Prostate gland (tissue), 2 donors: ENCODE results near the gene KCNJ12. TPM values are rescaled to one million over a fixed set of nuclear protein-coding genes. Genes with fewer than 3 reads are reported as not detected.
"Not testable (repeated sequence)": the region's sequence is repeated elsewhere in the genome, so short reads cannot be mapped to it uniquely, and the experiment has no call there.

Experiments
- DNase-seq: peaks from one replicate; pipeline ENCODE4 v3.0.0-alpha.2; 2019; ENCODE audit warnings: low spot score
- H3K27ac ChIP-seq, 2 donors: fragments of 200-600 bp; sonication (generic); 2 replicates each; pipeline ENCODE4 v1.5.1; 2017 to 2019
- H3K27me3 ChIP-seq: fragments of 200-600 bp; sonication (generic); replicated peaks from 2 replicates; pipeline ENCODE4 v1.5.1; 2019; ENCODE audit not compliant: insufficient read depth
- H3K36me3 ChIP-seq, 2 donors: fragments of 200-600 bp; sonication (generic); 1 replicate in 1 of 2; 2 replicates in 1 of 2; pipeline versions ENCODE4 v1.5.1 to v1.8.1; 2017 to 2019
- H3K4me1 ChIP-seq: fragments of 200-600 bp; sonication (generic); replicated peaks from 2 replicates; pipeline ENCODE4 v1.5.1; 2019
- H3K4me3 ChIP-seq, 2 donors: fragments of 200-600 bp; sonication (generic); 2 replicates each; pipeline ENCODE4 v1.5.1; 2017 to 2019
- H3K9me3 ChIP-seq: fragments of 200-600 bp; sonication (generic); 2 replicates; pipeline ENCODE4 v1.5.1; 2017
- POLR2A ChIP-seq: fragments of 450-650 bp; IDR thresholded peaks from one replicate; pipeline ENCODE4 v1.6.1; 2016; ENCODE audit warnings: antibody characterized with exemption, mild to moderate bottlenecking
- POLR2AphosphoS5 ChIP-seq: sonication (generic); formaldehyde crosslinking; IDR thresholded peaks from one replicate; pipeline ENCODE4 v1.6.1; 2017; ENCODE audit warnings: antibody characterized with exemption
- WGBS: methylation state at CpG from one replicate; pipeline ENCODE4 v1.1.5; 2018; 5-methylcytosine and 5-hydroxymethylcytosine counted together
- intact Hi-C: fragments of 100-400 bp; cut with DNase I; formaldehyde crosslinking; loops from one replicate; pipeline ENCODE4 v1.14.2; 2022
- total RNA-seq, 2 donors: library from RNA; depleted of rRNA; stranded (reverse); fragments of >200 nt; gene quantifications; one replicate each; pipeline ENCODE4 v1.1.0, GENCODE V29; 2016
- TF ChIP-seq, protein P1 (sequence below), 4 experiments: fragments of 200-600 bp in 2 of 4; fragments of 450-650 bp in 2 of 4; sonication (generic) in 2 of 4; IDR thresholded peaks; 1 replicate in 3 of 4; 2 replicates in 1 of 4; pipeline ENCODE4 v1.5.1; 2016 to 2019; ENCODE audit warnings: antibody characterized with exemption in 4 of 4, mild to moderate bottlenecking in 2 of 4, moderate library complexity in 2 of 4

KCNJ12 gene
- total RNA-seq, 2 donors from 2014 or later, result 0.32 to 3.8 TPM

GRCh38 chr17:21417349-21417748, 41.2 kb downstream of the KCNJ12 start:
- 65% methylated on average over 10 of the region's 10 CpGs for WGBS
- not testable (repeated sequence) for H3K27me3 ChIP-seq, DNase-seq, H3K4me3 ChIP-seq, H3K9me3 ChIP-seq, H3K4me1 ChIP-seq, H3K27ac ChIP-seq, H3K36me3 ChIP-seq
- intact Hi-C loops, result loop anchor here (10.0 kb wide), 1 partner anchor 53 kb away; no protein-coding TSS in a partner anchor

DNA sequence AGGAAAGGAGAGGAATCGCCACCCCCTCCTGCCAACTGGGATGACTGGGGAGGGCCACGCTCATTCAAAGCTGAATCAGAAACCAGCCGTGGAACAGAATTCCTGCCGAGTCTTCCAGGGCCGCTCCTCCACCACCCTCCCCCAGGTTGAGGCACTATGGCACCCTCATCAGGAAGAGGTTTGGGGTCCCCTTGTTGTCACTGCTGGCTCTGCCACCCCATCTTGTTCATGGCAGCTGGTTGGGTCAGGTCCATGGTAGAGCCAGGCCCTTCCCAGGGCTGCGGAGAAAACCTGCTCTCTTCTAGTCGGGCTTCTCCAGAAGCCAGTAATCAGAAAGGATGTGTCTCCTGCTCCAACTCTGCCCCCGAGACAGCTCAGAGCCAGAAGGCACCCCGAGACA, 41.8 kb downstream of the KCNJ12 start:
- no peaks in the 10 kb centered on the region for H3K36me3 ChIP-seq

GRCh38 chr17:21418446-21419298, 42.5 kb downstream of the KCNJ12 start:
- WGBS, result 88% methylated on average over 21 of the region's 21 CpGs
- TF ChIP-seq, protein P1, sequence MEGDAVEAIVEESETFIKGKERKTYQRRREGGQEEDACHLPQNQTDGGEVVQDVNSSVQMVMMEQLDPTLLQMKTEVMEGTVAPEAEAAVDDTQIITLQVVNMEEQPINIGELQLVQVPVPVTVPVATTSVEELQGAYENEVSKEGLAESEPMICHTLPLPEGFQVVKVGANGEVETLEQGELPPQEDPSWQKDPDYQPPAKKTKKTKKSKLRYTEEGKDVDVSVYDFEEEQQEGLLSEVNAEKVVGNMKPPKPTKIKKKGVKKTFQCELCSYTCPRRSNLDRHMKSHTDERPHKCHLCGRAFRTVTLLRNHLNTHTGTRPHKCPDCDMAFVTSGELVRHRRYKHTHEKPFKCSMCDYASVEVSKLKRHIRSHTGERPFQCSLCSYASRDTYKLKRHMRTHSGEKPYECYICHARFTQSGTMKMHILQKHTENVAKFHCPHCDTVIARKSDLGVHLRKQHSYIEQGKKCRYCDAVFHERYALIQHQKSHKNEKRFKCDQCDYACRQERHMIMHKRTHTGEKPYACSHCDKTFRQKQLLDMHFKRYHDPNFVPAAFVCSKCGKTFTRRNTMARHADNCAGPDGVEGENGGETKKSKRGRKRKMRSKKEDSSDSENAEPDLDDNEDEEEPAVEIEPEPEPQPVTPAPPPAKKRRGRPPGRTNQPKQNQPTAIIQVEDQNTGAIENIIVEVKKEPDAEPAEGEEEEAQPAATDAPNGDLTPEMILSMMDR (IDR thresholded peaks at IDR 0.05), result no peak
- TF ChIP-seq POLR2A, result no peak
- TF ChIP-seq POLR2AphosphoS5, result no peak

More for the DNA sequence above, 41.8 kb downstream of the KCNJ12 start:
- TF ChIP-seq POLR2A, result no peak
- TF ChIP-seq, protein P1 (IDR thresholded peaks at IDR 0.05), result no peak
- no peak for TF ChIP-seq POLR2AphosphoS5
- H3K9me3 ChIP-seq, result no peaks in the 10 kb centered on the region
- no peaks in the 10 kb centered on the region for H3K4me1 ChIP-seq
- no peak overlapping the region for H3K27ac ChIP-seq
- no peak overlapping the region for H3K4me3 ChIP-seq
- no peaks in the 10 kb centered on the region for H3K27me3 ChIP-seq
- WGBS, result 96% methylated on average over 9 of the region's 9 CpGs
- no peak for DNase-seq
- intact Hi-C loops, result loop anchor here (10.0 kb wide), 1 partner anchor 53 kb away; no protein-coding TSS in a partner anchor

GRCh38 chr17:21419299-21420239, 43.4 kb downstream of the KCNJ12 start:
- Histone ChIP-seq H3K27me3 (no peaks in the 10 kb centered on the region), H3K36me3 (no peaks in the 10 kb centered on the region), H3K9me3 (no peaks in the 10 kb centered on the region), H3K4me3 (no peak overlapping the region), H3K4me1 (no peaks in the 10 kb centered on the region), H3K27ac (no peak overlapping the region)
- no peak for DNase-seq
- intact Hi-C loops, result loop anchor here (10.0 kb wide), 1 partner anchor 55 kb away; no protein-coding TSS in a partner anchor
- TF ChIP-seq POLR2AphosphoS5 (no peak), POLR2A (no peak)
- TF ChIP-seq, protein P1 (IDR thresholded peaks at IDR 0.05), result no peak
- WGBS, result 75% methylated on average over 25 of the region's 25 CpGs

More at GRCh38 chr17:21418446-21419298, 42.5 kb downstream of the KCNJ12 start:
- H3K9me3 ChIP-seq, result no peaks in the 10 kb centered on the region
- no peak overlapping the region for H3K27ac ChIP-seq
- no peaks in the 10 kb centered on the region for H3K27me3 ChIP-seq
- DNase-seq, result no peak
- no peaks in the 10 kb centered on the region for H3K4me1 ChIP-seq
- no peaks in the 10 kb centered on the region for H3K36me3 ChIP-seq
- H3K4me3 ChIP-seq, result no peak overlapping the region
- intact Hi-C loops, result loop anchor here (10.0 kb wide), 1 partner anchor 54 kb away; no protein-coding TSS in a partner anchor

DNA sequence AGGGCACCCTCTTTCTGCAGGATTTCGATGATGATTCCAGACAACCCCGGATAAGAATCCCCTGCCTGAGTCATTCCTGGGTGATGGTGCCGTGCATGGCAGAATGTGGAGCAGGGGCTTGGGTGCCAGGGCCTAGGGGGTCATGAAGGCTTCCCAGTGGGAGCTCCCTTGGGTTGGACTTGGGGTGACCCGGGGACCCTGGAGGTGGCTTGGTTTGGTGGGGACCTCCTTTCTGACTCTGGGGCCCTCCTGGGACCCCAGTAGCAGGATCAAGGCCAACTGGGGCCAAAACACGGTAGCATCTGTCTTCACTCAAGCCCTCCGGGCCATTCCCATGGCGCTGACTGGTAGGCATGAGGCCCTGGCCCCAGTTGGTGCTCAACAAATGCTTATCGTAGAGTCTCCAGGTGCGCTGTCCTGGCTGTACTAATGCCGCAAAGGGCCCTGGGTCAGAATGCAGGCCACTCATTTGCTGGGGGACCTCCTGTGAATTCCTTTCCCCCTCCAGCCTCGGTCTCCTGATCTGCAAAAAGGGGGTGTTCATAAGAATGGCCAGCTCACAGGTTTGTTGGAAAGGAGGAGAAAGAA, 44.4 kb downstream of the KCNJ12 start:
- intact Hi-C loops, result not testable (repeated sequence)

DNA sequence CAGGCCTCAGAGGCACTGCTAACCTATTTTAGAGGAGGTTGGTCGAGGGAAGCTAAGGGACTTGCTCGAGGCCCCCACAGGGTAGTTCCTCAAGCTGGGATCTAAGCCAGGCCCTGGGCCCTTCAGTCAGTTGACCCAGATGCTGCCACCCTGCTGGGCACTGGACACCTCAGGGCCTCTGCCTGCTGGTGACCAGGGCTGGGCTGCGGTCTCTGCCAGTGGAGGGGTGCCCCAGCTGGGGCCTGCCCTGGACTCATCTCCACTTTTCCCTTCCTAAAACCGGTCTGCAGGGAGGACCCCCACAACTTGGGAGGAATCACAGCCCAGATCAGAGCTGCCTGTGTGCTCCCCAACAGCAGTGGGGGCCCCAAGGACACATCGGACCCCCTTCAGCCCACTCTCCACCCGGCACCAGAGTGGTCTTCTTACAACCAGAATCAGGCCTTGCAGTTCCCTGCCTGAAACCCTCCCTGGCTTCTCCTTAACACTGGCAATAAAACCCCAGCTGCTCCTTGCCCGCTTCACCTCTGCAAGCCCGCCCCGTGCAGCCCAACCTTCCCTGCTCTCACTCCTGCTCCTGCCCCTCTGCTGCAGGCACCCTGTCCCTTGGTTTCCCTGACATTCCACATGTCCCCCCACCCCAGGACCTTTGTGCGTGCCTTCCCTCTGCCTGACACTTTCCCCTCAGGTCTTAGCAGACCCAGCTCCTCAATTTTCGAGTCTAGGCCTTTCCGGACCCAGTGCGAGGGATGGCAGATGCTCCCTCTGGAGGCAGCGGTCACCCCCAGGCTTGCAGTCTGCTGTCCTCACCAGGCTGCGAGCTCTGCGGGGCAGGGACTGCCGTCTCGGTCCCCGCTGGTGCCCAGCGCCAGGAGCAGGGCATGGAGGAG, 45.5 kb downstream of the KCNJ12 start:
- WGBS, result 87% methylated on average over 20 of the region's 20 CpGs
- H3K9me3 ChIP-seq, DNase-seq, intact Hi-C loops, H3K4me1 ChIP-seq, H3K36me3 ChIP-seq, H3K27ac ChIP-seq, H3K27me3 ChIP-seq, H3K4me3 ChIP-seq: not testable (repeated sequence)

More for the DNA sequence above, 44.4 kb downstream of the KCNJ12 start:
- WGBS, result 82% methylated on average over 11 of the region's 11 CpGs
- not testable (repeated sequence) for H3K27ac ChIP-seq, H3K27me3 ChIP-seq, H3K4me3 ChIP-seq, DNase-seq, H3K9me3 ChIP-seq, H3K36me3 ChIP-seq, H3K4me1 ChIP-seq

- H3K9me3 ChIP-seq, H3K27ac ChIP-seq, H3K36me3 ChIP-seq, DNase-seq, H3K27me3 ChIP-seq, intact Hi-C loops, H3K4me1 ChIP-seq, H3K4me3 ChIP-seq: not testable (repeated sequence)
- WGBS, result 79% methylated on average over 11 of the region's 14 CpGs
Observed at GRCh38 chr17:21422311-21423189, 46.4 kb downstream of the KCNJ12 start.
